Neural cell (in vitro differentiated cells): Measurements from ENCODE around the gene GTF2H3. TPM values are rescaled to one million over a fixed set of nuclear protein-coding genes. Genes with fewer than 3 reads are reported as not detected.
"Not testable (repeated sequence)": the region's sequence is repeated elsewhere in the genome, so short reads cannot be mapped to it uniquely, and the experiment has no call there.

ENCODE experiments used
- H2AFZ ChIP-seq: fragments of 200-600, 300-800 bp; sonication (generic), shearing (Covaris generic); 2 replicates; pipeline ENCODE4 v1.6.0; 2014; ENCODE audit warnings: low read depth, mild to moderate bottlenecking, antibody characterized with exemption, low read length, moderate library complexity
- H3F3A ChIP-seq: fragments of 200-600 bp; shearing (Covaris generic); 2 replicates; pipeline ENCODE4 v1.6.1; 2016; ENCODE audit warnings: mild to moderate bottlenecking, moderate library complexity, mixed read lengths, antibody characterized with exemption, low read length; ENCODE audit not compliant: insufficient read depth, poor library complexity, severe bottlenecking
- H3K27ac ChIP-seq: fragments of 200-600, 300-800 bp; sonication (generic), shearing (Covaris generic); 2 replicates; pipeline ENCODE4 v1.5.1; 2014; ENCODE audit warnings: mild to moderate bottlenecking, low read length, moderate library complexity
- H3K27me3 ChIP-seq: fragments of 300-800, 200-600 bp; sonication (generic), shearing (Covaris generic); 2 replicates; pipeline ENCODE4 v1.6.0; 2014; ENCODE audit warnings: mild to moderate bottlenecking, low read depth, low read length, moderate library complexity; ENCODE audit not compliant: insufficient read depth
- H3K36me3 ChIP-seq: fragments of 300-800, 200-600 bp; sonication (generic), shearing (Covaris generic); 2 replicates; pipeline ENCODE4 v1.5.1; 2014; ENCODE audit warnings: mild to moderate bottlenecking, antibody characterized with exemption, low read length, moderate library complexity; ENCODE audit not compliant: insufficient read depth
- H3K4me2 ChIP-seq: fragments of 300-800, 200-600 bp; sonication (generic), shearing (Covaris generic); 2 replicates; pipeline ENCODE4 v1.6.0; 2014; ENCODE audit warnings: mild to moderate bottlenecking, low read length
- H3K4me3 ChIP-seq: fragments of 300-800, 200-600 bp; sonication (generic), shearing (Covaris generic); 2 replicates; pipeline ENCODE4 v1.5.1; 2014; ENCODE audit warnings: mild to moderate bottlenecking, low read length, moderate library complexity
- H3K79me2 ChIP-seq: fragments of 200-600 bp; shearing (Covaris generic); replicated peaks from 2 replicates; pipeline ENCODE4 v1.6.0; 2014; ENCODE audit warnings: mild to moderate bottlenecking, low read length, moderate library complexity; ENCODE audit not compliant: insufficient read depth
- H3K9ac ChIP-seq: fragments of 300-800, 200-600 bp; sonication (generic), shearing (Covaris generic); 2 replicates; pipeline ENCODE4 v1.6.1; 2016; ENCODE audit warnings: mild to moderate bottlenecking, low read length, mixed read lengths
- H3K9me2 ChIP-seq: fragments of 200-600 bp; shearing (Covaris generic); 2 replicates; pipeline ENCODE4 v1.6.1; 2016; ENCODE audit warnings: mild to moderate bottlenecking, low read length, mixed read lengths; ENCODE audit not compliant: insufficient read depth
- H3K9me3 ChIP-seq: fragments of 200-600, 300-800 bp; sonication (generic), shearing (Covaris generic); 2 replicates; pipeline ENCODE4 v1.6.1; 2016; ENCODE audit warnings: mild to moderate bottlenecking, mixed run types, low read length, moderate library complexity, mixed read lengths
- H4K20me1 ChIP-seq: fragments of 200-600 bp; shearing (Covaris generic); 2 replicates; pipeline ENCODE4 v1.6.1; 2016; ENCODE audit warnings: mild to moderate bottlenecking, mixed run types; ENCODE audit not compliant: insufficient read depth
- CTCF ChIP-seq: fragments of 450-650 bp; IDR thresholded peaks from 2 replicates; pipeline ENCODE4 v1.5.1; 2014; ENCODE audit warnings: antibody characterized with exemption, mild to moderate bottlenecking, moderate library complexity; ENCODE audit not compliant: poor library complexity, severe bottlenecking
- EP300 ChIP-seq: fragments of 450-650 bp; conservative IDR thresholded peaks from 2 replicates; pipeline ENCODE4 v1.6.1; 2014; ENCODE audit warnings: antibody characterized with exemption, mild to moderate bottlenecking, moderate library complexity; ENCODE audit not compliant: poor library complexity, severe bottlenecking
- EZH2 ChIP-seq: fragments of 200-600, 300-800 bp; shearing (Covaris generic), sonication (generic); IDR thresholded peaks from 2 replicates; pipeline ENCODE4 v1.6.1; 2014; ENCODE audit warnings: antibody characterized with exemption, low read length, borderline replicate concordance, mild to moderate bottlenecking; ENCODE audit not compliant: insufficient read depth, poor library complexity, severe bottlenecking
- MXI1 ChIP-seq: fragments of 450-650 bp; conservative IDR thresholded peaks from 2 replicates; pipeline ENCODE4 v1.6.1; 2014; ENCODE audit warnings: antibody characterized with exemption, mild to moderate bottlenecking; ENCODE audit not compliant: poor library complexity, severe bottlenecking
- POLR2AphosphoS5 ChIP-seq: IDR thresholded peaks from 2 replicates; pipeline ENCODE4 v1.6.1; 2012
- RAD21 ChIP-seq: fragments of 450-650 bp; conservative IDR thresholded peaks from 2 replicates; pipeline ENCODE4 v1.6.1; 2014; ENCODE audit warnings: antibody characterized with exemption, mild to moderate bottlenecking, moderate library complexity
- REST ChIP-seq: IDR thresholded peaks from 2 replicates; pipeline ENCODE4 v1.6.1; 2012; ENCODE audit warnings: borderline replicate concordance
- SMC3 ChIP-seq: fragments of 450-650 bp; conservative IDR thresholded peaks from 2 replicates; pipeline ENCODE4 v1.6.1; 2014; ENCODE audit warnings: antibody characterized with exemption, mild to moderate bottlenecking, moderate library complexity; ENCODE audit not compliant: poor library complexity
- TAF1 ChIP-seq: IDR thresholded peaks from 2 replicates; pipeline ENCODE4 v1.6.1; 2012; ENCODE audit warnings: low read depth
- polyA plus RNA-seq: library from polyadenylated mRNA; depleted of rRNA; stranded (reverse); fragments of >200 nt; gene quantifications from 2 replicates; pipeline ENCODE4 v1.2.3, GENCODE V29; 2014

Gene GTF2H3
- polyA plus RNA-seq, 1 donor from 2014 or later = 47.8 TPM

DNA sequence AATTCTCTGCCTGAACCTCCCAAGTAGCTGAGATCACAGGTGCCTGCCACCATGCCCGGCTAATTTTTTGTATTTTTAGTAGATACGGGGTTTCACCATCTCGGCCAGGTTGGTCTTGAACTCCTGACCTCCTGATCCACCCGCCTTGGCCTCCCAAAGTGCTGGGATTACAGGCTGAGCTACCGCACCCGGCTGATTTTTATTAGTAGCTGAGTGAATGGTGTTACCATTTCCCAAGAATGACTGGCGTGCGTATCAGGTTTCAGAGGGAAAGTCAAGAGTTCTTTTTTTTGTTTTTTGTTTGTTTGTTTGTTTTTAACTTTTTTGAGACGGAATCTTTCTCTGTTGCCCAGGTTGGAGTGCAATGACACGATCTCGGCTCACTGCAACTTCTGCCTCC is 30.1 kb upstream of the GTF2H3 start:
- not testable (repeated sequence) for H3K36me3 ChIP-seq, H4K20me1 ChIP-seq, H2AFZ ChIP-seq, H3K27ac ChIP-seq, H3K27me3 ChIP-seq, H3K4me2 ChIP-seq, H3K9ac ChIP-seq, H3K9me3 ChIP-seq, H3K9me2 ChIP-seq, H3F3A ChIP-seq
- peaks cover 33% of the 10 kb centered on the region for H3K79me2 ChIP-seq
- H3K4me3 ChIP-seq = peak overlapping the region; percentile 83

GRCh38 chr12:123607756-123608155 is 25.9 kb upstream of the GTF2H3 start:
- H3K9ac ChIP-seq = no peak overlapping the region
- no peaks in the 10 kb centered on the region for H4K20me1 ChIP-seq
- no peaks in the 10 kb centered on the region for H3F3A ChIP-seq
- no peaks in the 10 kb centered on the region for H3K9me2 ChIP-seq
- no peaks in the 10 kb centered on the region for H3K9me3 ChIP-seq
- no peak overlapping the region for H2AFZ ChIP-seq
- no peak for TF ChIP-seq REST
- H3K36me3 ChIP-seq = no peaks in the 10 kb centered on the region
- H3K79me2 ChIP-seq = peaks cover 26% of the 10 kb centered on the region
- H3K4me3 ChIP-seq = no peak overlapping the region
- no peak overlapping the region for H3K27ac ChIP-seq
- H3K4me2 ChIP-seq = no peak overlapping the region
- no peaks in the 10 kb centered on the region for H3K27me3 ChIP-seq

DNA sequence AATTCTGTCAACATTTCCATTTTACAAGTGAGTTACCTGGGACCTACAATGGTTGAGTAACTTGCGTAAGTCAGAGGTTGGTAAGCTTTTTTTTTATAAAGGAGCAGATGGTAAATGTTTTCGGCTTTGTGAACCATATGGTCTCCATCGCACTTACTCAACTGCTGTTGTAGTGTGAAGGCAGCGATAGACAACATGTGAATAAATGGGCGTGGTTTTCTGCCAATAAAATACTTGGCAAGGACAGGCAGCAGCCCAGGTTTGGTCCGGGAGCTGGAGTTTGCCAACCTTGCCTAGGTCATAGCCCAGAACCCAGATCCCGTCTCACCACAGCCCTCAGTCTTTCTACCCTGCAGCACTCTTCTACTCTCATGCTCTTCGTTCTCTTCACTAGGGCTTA is 25.4 kb upstream of the GTF2H3 start:
- Histone ChIP-seq H2AFZ (no peak overlapping the region), H4K20me1 (no peaks in the 10 kb centered on the region), H3K4me2 (no peak overlapping the region), H3K27ac (no peak overlapping the region), H3F3A (no peaks in the 10 kb centered on the region), H3K9me2 (no peaks in the 10 kb centered on the region), H3K4me3 (no peak overlapping the region), H3K9me3 (no peaks in the 10 kb centered on the region), H3K9ac (no peak overlapping the region), H3K79me2 (peaks cover 22% of the 10 kb centered on the region), H3K27me3 (no peaks in the 10 kb centered on the region), H3K36me3 (no peaks in the 10 kb centered on the region)
- no peak for TF ChIP-seq POLR2AphosphoS5
- no peak for TF ChIP-seq MXI1
- no peak for TF ChIP-seq RAD21
- no peak for TF ChIP-seq TAF1
- TF ChIP-seq SMC3 = no peak
- TF ChIP-seq EZH2 = no peak
- TF ChIP-seq EP300 = no peak
- TF ChIP-seq REST = no peak
- TF ChIP-seq CTCF = no peak
